Measurements from ENCODE around the gene TMEM184A.
A peak's percentile ranks its signal among the peaks of the same experiment; 100 is the strongest.

TMEM184A gene

GRCh38 chr7:1511444-1512422 is 44.3 kb downstream of the TMEM184A start:
- CTCF ChIA-PET = no interaction called here

GRCh38 chr7:1510780-1511154 is 45.2 kb downstream of the TMEM184A start:
- no peak for DNase-seq (ENCODE audit: extremely low spot score)
- no peak for TF ChIP-seq CTCF (IDR thresholded peaks at IDR 0.05; ENCODE audit: control extremely low read depth, extremely low read depth, low read depth, missing control alignments)
- ChIA-PET CTCF (interaction anchor here (1.3 kb wide), 1 partner anchor 8 kb away, joined by 3 read pairs; no protein-coding TSS in a partner anchor), POLR2A (no interaction called here)

More at GRCh38 chr7:1511444-1512422, 44.3 kb downstream of the TMEM184A start:
- DNase-seq (ENCODE audit: extremely low spot score) = no peak
- POLR2A ChIA-PET = no interaction called here
- no peak for TF ChIP-seq CTCF (IDR thresholded peaks at IDR 0.05; ENCODE audit: control extremely low read depth, extremely low read depth, low read depth, missing control alignments)

- ChIA-PET POLR2A (interaction anchor here (0.6 kb wide), 1 partner anchor 294 kb away, joined by 3 read pairs; no protein-coding TSS in a partner anchor), CTCF (no interaction called here)
- DNase-seq (ENCODE audit: extremely low spot score) = no peak
- TF ChIP-seq CTCF (IDR thresholded peaks at IDR 0.05; ENCODE audit: control extremely low read depth, extremely low read depth, low read depth, missing control alignments) = no peak
These were observed 46.8 kb downstream of the TMEM184A start for GRCh38 chr7:1509226-1509625.

GRCh38 chr7:1508277-1508758 is 47.7 kb downstream of the TMEM184A start:
- TF ChIP-seq CTCF (IDR thresholded peaks at IDR 0.05; ENCODE audit: control extremely low read depth, extremely low read depth, low read depth, missing control alignments) = no peak
- CTCF ChIA-PET = no interaction called here
- POLR2A ChIA-PET = no interaction called here
- DNase-seq (ENCODE audit: extremely low spot score) = no peak

GRCh38 chr7:1505731-1506550 is 50.1 kb downstream of the TMEM184A start:
- POLR2A ChIA-PET = no interaction called here
- no peak for TF ChIP-seq CTCF (IDR thresholded peaks at IDR 0.05; ENCODE audit: control extremely low read depth, extremely low read depth, low read depth, missing control alignments)
- CTCF ChIA-PET = interaction anchor here (0.8 to 1.5 kb wide), 4 partner anchors 9 to 27 kb away, joined by 3 to 5 read pairs (median 4); no protein-coding TSS in a partner anchor
- DNase-seq (ENCODE audit: extremely low spot score) = peak; percentile 56
